ENCODE data around the gene CNTNAP2. TPM values are rescaled to one million over a fixed set of nuclear protein-coding genes. Genes with fewer than 3 reads are reported as not detected.

The CNTNAP2 gene
- total RNA-seq, 4 donors from 2014 or later = 0.42 TPM; not detected in 3

DNA sequence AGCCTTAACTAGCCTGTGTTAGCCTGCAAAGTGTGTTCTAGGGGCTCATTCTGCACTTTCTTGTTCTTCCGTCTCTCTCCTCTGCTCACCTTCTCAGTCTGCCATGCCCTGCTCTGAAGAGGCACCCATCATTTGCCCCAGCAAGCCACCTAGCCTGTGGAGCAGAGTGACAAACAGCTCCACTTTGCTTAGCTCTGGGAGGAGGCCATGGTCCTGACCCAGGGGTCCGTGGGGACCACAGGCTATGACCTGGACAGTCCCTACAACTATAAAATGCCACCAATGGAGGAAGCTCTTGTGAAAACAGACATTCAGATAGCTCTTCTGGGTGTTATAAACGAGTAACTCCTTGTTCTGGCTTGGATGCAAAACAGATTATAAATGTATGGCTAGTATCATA is 1029.6 kb downstream of the CNTNAP2 start:
- TF ChIP-seq POLR2A (IDR thresholded peaks at IDR 0.05) (no peak), EP300 (IDR thresholded peaks at IDR 0.05) (no peak), CTCF (IDR thresholded peaks at IDR 0.05) (no peak)
- 67 to 74% methylated on average over 3 of the region's 3 CpGs for WGBS, 2 donors
- no peak overlapping the region for H3K4me3 ChIP-seq
- H3K4me1 ChIP-seq = no peaks in the 10 kb centered on the region
- DNase-seq (ENCODE audit: low spot score in 2 of 2) = no peak
- no peak overlapping the region for H3K27ac ChIP-seq
- no peaks in the 10 kb centered on the region for H3K27me3 ChIP-seq
- H3K36me3 ChIP-seq = no peaks in the 10 kb centered on the region
- H3K9me3 ChIP-seq = no peaks in the 10 kb centered on the region

- Histone ChIP-seq H3K27ac (no peak overlapping the region), H3K9me3 (no peaks in the 10 kb centered on the region), H3K4me3 (no peak overlapping the region), H3K27me3 (no peaks in the 10 kb centered on the region), H3K4me1 (no peaks in the 10 kb centered on the region), H3K36me3 (no peaks in the 10 kb centered on the region)
- no peak for DNase-seq (ENCODE audit: low spot score in 2 of 2)
- TF ChIP-seq POLR2A (IDR thresholded peaks at IDR 0.05) = no peak
Observed at GRCh38 chr7:147151661-147152060, 1035.1 kb downstream of the CNTNAP2 start.

DNA sequence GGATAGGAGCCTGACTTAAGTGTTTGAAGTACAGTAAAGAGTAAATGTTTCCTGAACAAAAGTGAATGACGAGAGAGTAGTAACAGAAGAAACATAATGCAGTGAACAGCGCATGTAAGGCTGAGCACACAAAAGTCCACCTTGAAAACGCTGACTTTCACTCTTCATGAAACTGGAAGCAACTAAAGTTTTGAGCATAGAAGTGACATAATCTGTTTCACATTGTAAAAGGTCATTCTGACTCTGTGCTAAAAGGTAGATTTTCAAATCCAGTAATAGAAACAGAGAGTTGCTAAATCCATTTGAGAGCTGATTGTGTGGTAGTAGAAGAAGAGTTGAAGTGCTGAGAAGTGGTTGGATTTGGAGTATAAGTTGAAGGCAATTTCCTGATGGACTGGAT is 1037.0 kb downstream of the CNTNAP2 start:
- 83 to 95% methylated on average over 3 of the region's 3 CpGs for WGBS, 2 donors
- no peak for TF ChIP-seq EP300 (IDR thresholded peaks at IDR 0.05)
- TF ChIP-seq CTCF (IDR thresholded peaks at IDR 0.05) = no peak
- TF ChIP-seq POLR2A (IDR thresholded peaks at IDR 0.05) = no peak

GRCh38 chr7:147161405-147161804 is 1044.8 kb downstream of the CNTNAP2 start:
- no peak overlapping the region for H3K4me3 ChIP-seq
- WGBS, 2 donors = 89 to 90% methylated on average over 1 of the region's 1 CpG
- no peaks in the 10 kb centered on the region for H3K4me1 ChIP-seq
- no peak overlapping the region for H3K27ac ChIP-seq
- no peak for DNase-seq (ENCODE audit: low spot score in 2 of 2)
- H3K9me3 ChIP-seq = no peaks in the 10 kb centered on the region
- no peaks in the 10 kb centered on the region for H3K27me3 ChIP-seq
- no peak for TF ChIP-seq POLR2A (IDR thresholded peaks at IDR 0.05)
- TF ChIP-seq EP300 (IDR thresholded peaks at IDR 0.05) = no peak
- no peak for TF ChIP-seq CTCF (IDR thresholded peaks at IDR 0.05)
- no peaks in the 10 kb centered on the region for H3K36me3 ChIP-seq

More for the DNA sequence above, 1037.0 kb downstream of the CNTNAP2 start:
- no peak for DNase-seq (ENCODE audit: low spot score in 2 of 2)
- no peak overlapping the region for H3K27ac ChIP-seq
- H3K9me3 ChIP-seq = no peaks in the 10 kb centered on the region
- no peaks in the 10 kb centered on the region for H3K36me3 ChIP-seq
- no peaks in the 10 kb centered on the region for H3K27me3 ChIP-seq
- H3K4me1 ChIP-seq = no peaks in the 10 kb centered on the region
- no peak overlapping the region for H3K4me3 ChIP-seq

DNA sequence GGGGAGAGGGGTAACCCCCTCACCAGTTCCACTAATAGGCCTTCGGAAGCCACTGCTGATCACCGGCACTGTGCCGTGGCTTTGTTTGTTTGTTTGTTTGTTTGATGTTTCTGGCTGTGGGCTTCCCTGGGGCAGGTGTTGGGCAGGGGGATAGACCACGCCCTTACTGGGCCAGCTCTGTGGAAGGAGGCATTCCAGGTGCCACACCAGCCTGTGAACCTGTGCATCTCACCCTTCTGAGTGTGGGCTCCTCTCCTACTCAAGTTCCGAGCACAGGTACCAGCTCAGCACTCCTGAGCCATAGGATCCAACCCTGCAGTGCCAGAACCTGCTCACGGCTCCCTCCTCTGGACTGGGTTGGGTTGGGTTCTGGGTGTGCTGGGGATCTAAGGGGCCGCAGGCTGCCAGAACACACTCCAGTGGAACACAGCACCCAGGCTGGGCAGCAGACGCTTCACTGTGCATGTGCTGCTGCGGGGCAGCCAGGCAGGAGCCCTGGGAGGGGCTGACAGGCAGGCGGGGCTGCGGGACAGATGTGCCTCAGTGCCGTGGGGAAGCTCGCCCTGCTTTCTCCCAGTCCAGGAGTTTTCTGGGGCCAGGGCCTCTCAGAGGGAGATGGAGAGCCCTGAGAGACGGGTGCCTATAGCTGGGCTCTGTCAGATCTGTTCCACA is 1053.9 kb downstream of the CNTNAP2 start:
- DNase-seq (ENCODE audit: low spot score in 2 of 2) = no peak
- Histone ChIP-seq H3K36me3 (no peaks in the 10 kb centered on the region), H3K27me3 (no peaks in the 10 kb centered on the region), H3K4me3 (no peak overlapping the region), H3K4me1 (no peaks in the 10 kb centered on the region), H3K27ac (no peak overlapping the region), H3K9me3 (no peaks in the 10 kb centered on the region)
- whole genome bisulfite sequencing, 2 donors = 85 to 88% methylated on average over 12 to 13 of the region's 14 CpGs
- TF ChIP-seq POLR2A (IDR thresholded peaks at IDR 0.05) (no peak), CTCF (IDR thresholded peaks at IDR 0.05) (no peak), EP300 (IDR thresholded peaks at IDR 0.05) (no peak)

- Histone ChIP-seq H3K27me3 (no peaks in the 10 kb centered on the region), H3K36me3 (no peaks in the 10 kb centered on the region), H3K27ac (no peak overlapping the region), H3K4me1 (no peaks in the 10 kb centered on the region), H3K4me3 (no peak overlapping the region), H3K9me3 (no peaks in the 10 kb centered on the region)
- TF ChIP-seq EP300 (IDR thresholded peaks at IDR 0.05) = no peak
- no peak for TF ChIP-seq CTCF (IDR thresholded peaks at IDR 0.05)
- no peak for TF ChIP-seq POLR2A (IDR thresholded peaks at IDR 0.05)
- no peak for DNase-seq (ENCODE audit: low spot score in 2 of 2)
- 77 to 89% methylated on average over 5 to 6 of the region's 6 CpGs for WGBS, 2 donors
Observed at GRCh38 chr7:147171013-147171391, 1054.4 kb downstream of the CNTNAP2 start.

Measured in tibial nerve (tissue), 4 donors.